ENCODE data around the gene EML1.

- TF ChIP-seq MXI1 (conservative IDR thresholded peaks at IDR 0.05; ENCODE audit: poor library complexity, severe bottlenecking) (no peak), CTCF (IDR thresholded peaks at IDR 0.05; ENCODE audit: poor library complexity, severe bottlenecking) (no peak)
These were observed 154.5 kb downstream of the EML1 start for GRCh38 chr14:99947695-99948094.

All from neural cell (in vitro differentiated cells).